Naive thymus-derived CD8-positive, alpha-beta T cell (primary cell): ENCODE results near the gene METTL22. TPM values are rescaled to one million over a fixed set of nuclear protein-coding genes. Genes with fewer than 3 reads are reported as not detected.

Source experiments
- ATAC-seq, 2 donors: fragments of 150-1000 bp; cut with Tn5 transposase in 1 of 2; sonication (Bioruptor Pico), chemical (Tn5 transposase) in 1 of 2; 1 replicate in 1 of 2; 2 replicates in 1 of 2; pipeline ENCODE4 v1.10.0; 2021; ENCODE audit warnings: mild to moderate bottlenecking in 2 of 2, moderate library complexity in 2 of 2
- POLR2A ChIA-PET: fragments of 350-600 bp; sonication (Branson Sonifier 250); formaldehyde crosslinking; loops from one replicate; lab custom pipeline; 2021; ENCODE audit warnings: antibody characterized with exemption; lab: Charles Lee
- DNase-seq, 10 donors: peaks; one replicate each; pipeline versions ENCODE4 v3.0.0 to v3.0.0-alpha.2; 2020 to 2022
- H3K27ac Mint-ChIP-seq, 10 donors: one replicate each; pipeline ENCODE4 v1.8.0; 2020 to 2022; ENCODE audit warnings: mild to moderate bottlenecking in 10 of 10, mixed read lengths in 10 of 10, moderate library complexity in 4 of 10, inconsistent platforms in 1 of 10
- H3K27me3 Mint-ChIP-seq, 5 donors: one replicate each; pipeline ENCODE4 v1.8.0; 2021 to 2022; ENCODE audit warnings: mixed read lengths in 5 of 5
- H3K36me3 Mint-ChIP-seq, 3 donors: one replicate each; pipeline ENCODE4 v1.8.0; 2020 to 2022; ENCODE audit warnings: mixed read lengths in 3 of 3, mild to moderate bottlenecking in 2 of 3, inconsistent platforms in 1 of 3
- H3K4me1 Mint-ChIP-seq, 4 donors: one replicate each; pipeline ENCODE4 v1.8.0; 2021 to 2022; ENCODE audit warnings: mixed read lengths in 4 of 4
- H3K4me3 Mint-ChIP-seq, 10 donors: one replicate each; pipeline ENCODE4 v1.8.0; 2020 to 2022; ENCODE audit warnings: mild to moderate bottlenecking in 10 of 10, mixed read lengths in 10 of 10, moderate library complexity in 6 of 10, inconsistent platforms in 1 of 10
- H3K9me3 Mint-ChIP-seq, 9 donors: one replicate each; pipeline ENCODE4 v1.8.0; 2020 to 2022; ENCODE audit warnings: mixed read lengths in 9 of 9, mild to moderate bottlenecking in 3 of 9, inconsistent platforms in 1 of 9, moderate library complexity in 1 of 9
- polyA plus RNA-seq, 3 donors: library from polyadenylated mRNA; unstranded; fragments of 300-500 nt; fragmentation: Illumina TruSeq; gene quantifications; one replicate each; pipeline ENCODE4 v1.2.3, GENCODE V29; 2021
- total RNA-seq, 8 experiments: library from RNA in 2 of 8; stranded (reverse) in 2 of 8; gene quantifications; one replicate each; pipeline ENCODE4 v1.2.3 and lab custom pipeline; 2021 to 2026

Gene METTL22
- total and polyA plus RNA-seq, 5 experiments from 2014 or later = 6.9 to 52.2 (median 12.7) TPM

DNA sequence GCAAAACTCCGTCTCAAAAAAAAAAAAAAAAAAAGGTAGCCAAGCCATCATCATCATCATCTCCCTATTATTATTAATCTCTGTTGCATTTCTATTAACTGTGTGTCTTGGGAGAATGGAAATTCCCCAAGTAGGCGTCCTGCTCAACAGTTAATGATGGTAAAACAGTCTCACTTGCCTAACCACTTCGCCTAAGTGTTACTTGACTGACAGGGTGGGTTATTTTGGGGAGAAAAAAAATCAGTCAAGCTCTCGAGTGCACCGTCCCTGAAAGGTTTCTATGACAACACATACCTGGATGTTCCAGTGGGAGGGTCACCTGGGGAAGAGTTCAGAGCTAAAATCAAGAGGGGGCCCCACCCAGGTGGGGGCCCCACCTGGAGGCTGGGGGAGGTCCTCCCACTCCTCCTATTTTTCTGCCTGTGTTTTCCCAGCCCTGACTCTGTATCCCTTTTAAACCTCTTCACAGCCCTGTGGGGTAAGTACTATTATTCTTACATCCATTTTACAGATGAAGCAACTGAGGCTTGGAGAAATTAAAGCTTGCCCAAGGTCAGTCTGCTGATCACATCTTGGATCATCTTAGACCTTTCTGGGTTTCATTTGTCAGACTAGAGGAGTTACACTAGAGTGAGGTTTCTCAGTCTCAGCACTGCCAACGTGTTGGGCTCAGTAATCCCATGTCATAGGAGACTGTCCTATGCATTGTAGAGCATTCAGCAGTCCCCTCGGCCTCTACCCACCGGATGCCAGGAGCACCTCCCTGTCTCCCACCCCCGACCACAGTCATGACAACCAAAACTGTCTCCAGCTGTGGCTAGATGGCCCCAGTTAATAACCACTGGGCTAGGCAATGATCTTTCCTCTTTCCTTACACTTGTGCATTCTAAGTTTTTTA, 41.9 kb downstream of the METTL22 start:
- H3K27me3 Mint-ChIP-seq = no peaks in the 10 kb centered on the region
- POLR2A ChIA-PET = no interaction called here
- no peak overlapping the region for H3K27ac Mint-ChIP-seq
- no peak for ATAC-seq
- peaks cover 0 to 47% (median 24%) of the 10 kb centered on the region in 3 donors for H3K36me3 Mint-ChIP-seq
- no peaks in the 10 kb centered on the region for H3K9me3 Mint-ChIP-seq
- no peak for DNase-seq
- no peak overlapping the region for H3K4me3 Mint-ChIP-seq
- H3K4me1 Mint-ChIP-seq = no peaks in the 10 kb centered on the region

DNA sequence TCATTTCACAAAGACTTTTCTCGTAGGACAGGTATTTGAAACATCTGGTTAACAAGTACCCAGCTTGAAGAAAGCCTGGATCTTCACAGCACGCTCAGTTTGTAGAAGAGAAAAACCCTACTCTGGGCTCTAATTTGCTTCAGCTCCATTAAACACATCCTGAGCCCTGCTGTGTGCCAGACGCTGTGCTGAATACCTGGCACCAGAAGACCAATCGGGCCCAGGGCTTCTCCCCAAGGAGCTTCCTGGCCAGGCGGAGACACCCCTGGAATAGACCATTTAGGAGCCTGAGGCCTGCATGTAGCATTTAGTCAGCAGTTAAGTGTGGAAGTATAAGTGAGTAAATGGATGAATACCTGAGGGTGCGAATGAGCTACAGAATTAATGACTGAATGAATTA, 44.0 kb downstream of the METTL22 start:
- POLR2A ChIA-PET = no interaction called here

DNA sequence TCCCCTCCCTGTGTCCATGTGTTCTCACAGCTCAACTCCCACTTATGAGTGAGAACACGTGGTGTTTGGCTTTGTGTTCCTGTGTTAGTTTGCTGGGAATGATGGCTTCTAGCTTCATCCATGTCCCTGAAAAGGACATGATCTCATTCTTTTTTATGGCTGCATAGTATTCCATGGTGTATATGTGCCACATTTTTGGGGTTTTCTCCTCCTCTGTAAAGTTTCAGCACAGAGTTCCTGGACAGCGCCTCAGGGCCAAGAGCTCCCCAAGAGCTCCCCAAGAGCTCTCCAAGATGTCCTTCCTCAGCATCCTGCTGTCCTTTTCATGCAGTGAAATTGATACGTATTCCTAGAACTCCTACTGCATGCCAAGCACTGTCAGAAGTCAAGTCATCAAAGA, 46.0 kb downstream of the METTL22 start:
- H3K27me3 Mint-ChIP-seq = no peaks in the 10 kb centered on the region

More for the DNA sequence above, 44.0 kb downstream of the METTL22 start:
- Mint-ChIP-seq H3K4me1 (no peaks in the 10 kb centered on the region), H3K9me3 (no peaks in the 10 kb centered on the region), H3K27me3 (no peaks in the 10 kb centered on the region), H3K36me3 (peaks cover 0 to 52% (median 21%) of the 10 kb centered on the region in 3 donors), H3K4me3 (no peak overlapping the region), H3K27ac (no peak overlapping the region)
- no peak for DNase-seq
- no peak for ATAC-seq

DNA sequence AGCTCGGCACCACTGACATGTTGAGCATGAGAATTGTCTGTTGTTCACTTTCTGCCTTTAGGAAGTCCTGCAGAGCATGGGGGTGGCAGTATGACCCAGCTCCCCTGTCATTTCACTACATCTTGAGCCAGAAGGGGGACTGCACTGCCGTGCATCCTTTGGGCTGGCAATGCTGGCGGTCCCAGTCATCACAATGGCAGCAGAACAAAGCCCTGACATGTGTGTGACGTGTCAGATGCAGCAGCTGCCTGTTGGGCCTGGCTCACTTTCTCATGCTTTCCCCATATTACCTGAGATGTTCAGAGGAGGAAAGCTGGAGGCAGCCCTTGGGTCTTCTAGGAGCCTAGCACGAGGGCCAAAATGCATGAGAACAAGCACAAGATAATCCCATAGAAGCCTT, 46.6 kb downstream of the METTL22 start:
- ATAC-seq (no peak), DNase-seq (no peak)
- Mint-ChIP-seq H3K27me3 (no peaks in the 10 kb centered on the region), H3K27ac (no peak overlapping the region), H3K36me3 (peaks cover 0 to 46% (median 18%) of the 10 kb centered on the region in 3 donors), H3K4me1 (no peaks in the 10 kb centered on the region), H3K9me3 (no peaks in the 10 kb centered on the region), H3K4me3 (no peak overlapping the region)
- POLR2A ChIA-PET = no interaction called here

More for the DNA sequence above, 46.0 kb downstream of the METTL22 start:
- Mint-ChIP-seq H3K36me3 (peaks cover 0 to 51% (median 18%) of the 10 kb centered on the region in 3 donors), H3K4me3 (no peak overlapping the region), H3K9me3 (no peaks in the 10 kb centered on the region), H3K4me1 (no peaks in the 10 kb centered on the region), H3K27ac (no peak overlapping the region)
- POLR2A ChIA-PET = no interaction called here
- no peak for DNase-seq
- no peak for ATAC-seq

DNA sequence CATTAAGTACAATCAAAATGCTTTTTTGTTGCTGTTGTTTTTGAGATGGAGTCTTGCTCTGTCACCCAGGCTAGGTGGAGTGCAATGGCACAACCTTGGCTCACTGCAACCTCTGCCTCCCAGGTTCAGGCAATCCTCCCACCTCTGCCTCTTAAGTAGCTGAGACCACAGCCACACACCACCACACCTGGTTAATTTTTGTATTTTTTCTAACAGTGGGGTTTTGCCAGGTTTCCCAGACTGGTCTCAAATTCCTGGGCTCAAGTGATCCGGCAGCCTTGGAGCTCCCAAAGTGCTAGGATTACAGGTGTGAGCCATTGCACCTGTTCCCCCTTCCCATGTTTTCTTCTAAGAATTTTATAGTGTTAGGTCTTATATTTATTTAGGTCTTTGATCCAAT, 48.0 kb downstream of the METTL22 start:
- Mint-ChIP-seq H3K4me3 (no peak overlapping the region), H3K27me3 (no peaks in the 10 kb centered on the region), H3K36me3 (peaks cover 0 to 36% (median 18%) of the 10 kb centered on the region in 3 donors), H3K4me1 (peaks cover 0 to 6% (median 4%) of the 10 kb centered on the region in 4 donors), H3K27ac (no peak overlapping the region), H3K9me3 (no peaks in the 10 kb centered on the region)
- POLR2A ChIA-PET = no interaction called here
- no peak for DNase-seq
- no peak for ATAC-seq

DNA sequence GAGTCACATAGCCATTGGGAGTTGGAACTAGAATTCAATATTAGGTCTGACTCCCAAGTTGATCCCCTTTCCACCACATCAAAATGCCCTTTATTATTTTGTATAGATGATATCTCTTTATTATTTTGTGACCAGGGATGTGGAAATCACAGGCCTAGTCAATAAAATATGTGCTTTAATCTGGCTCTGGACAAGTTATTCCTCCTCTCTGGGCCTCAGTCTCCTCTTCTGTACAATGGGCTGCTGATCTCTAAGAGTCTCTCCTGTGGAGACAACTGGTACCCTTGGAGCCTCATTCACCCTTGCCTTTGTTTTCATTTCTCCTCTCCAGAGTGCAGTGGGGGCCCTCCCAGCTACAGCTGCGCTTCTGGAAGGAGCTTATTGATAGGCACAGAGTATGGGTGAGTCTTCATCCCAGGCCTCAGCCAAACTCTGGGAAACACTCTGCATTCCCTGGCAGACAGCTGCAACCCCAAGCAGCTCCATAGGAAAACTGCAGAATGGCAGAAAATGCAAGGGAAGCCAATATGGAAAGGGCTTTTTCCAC, 48.6 kb downstream of the METTL22 start:
- H3K4me3 Mint-ChIP-seq = no peak overlapping the region
- no peaks in the 10 kb centered on the region for H3K9me3 Mint-ChIP-seq
- peaks cover 0 to 31% (median 15%) of the 10 kb centered on the region in 3 donors for H3K36me3 Mint-ChIP-seq
- H3K27me3 Mint-ChIP-seq = no peaks in the 10 kb centered on the region
- no peak overlapping the region for H3K27ac Mint-ChIP-seq
- DNase-seq = no peak
- POLR2A ChIA-PET = no interaction called here
- ATAC-seq = no peak
- peaks cover 2 to 10% (median 8%) of the 10 kb centered on the region in 4 donors for H3K4me1 Mint-ChIP-seq

DNA sequence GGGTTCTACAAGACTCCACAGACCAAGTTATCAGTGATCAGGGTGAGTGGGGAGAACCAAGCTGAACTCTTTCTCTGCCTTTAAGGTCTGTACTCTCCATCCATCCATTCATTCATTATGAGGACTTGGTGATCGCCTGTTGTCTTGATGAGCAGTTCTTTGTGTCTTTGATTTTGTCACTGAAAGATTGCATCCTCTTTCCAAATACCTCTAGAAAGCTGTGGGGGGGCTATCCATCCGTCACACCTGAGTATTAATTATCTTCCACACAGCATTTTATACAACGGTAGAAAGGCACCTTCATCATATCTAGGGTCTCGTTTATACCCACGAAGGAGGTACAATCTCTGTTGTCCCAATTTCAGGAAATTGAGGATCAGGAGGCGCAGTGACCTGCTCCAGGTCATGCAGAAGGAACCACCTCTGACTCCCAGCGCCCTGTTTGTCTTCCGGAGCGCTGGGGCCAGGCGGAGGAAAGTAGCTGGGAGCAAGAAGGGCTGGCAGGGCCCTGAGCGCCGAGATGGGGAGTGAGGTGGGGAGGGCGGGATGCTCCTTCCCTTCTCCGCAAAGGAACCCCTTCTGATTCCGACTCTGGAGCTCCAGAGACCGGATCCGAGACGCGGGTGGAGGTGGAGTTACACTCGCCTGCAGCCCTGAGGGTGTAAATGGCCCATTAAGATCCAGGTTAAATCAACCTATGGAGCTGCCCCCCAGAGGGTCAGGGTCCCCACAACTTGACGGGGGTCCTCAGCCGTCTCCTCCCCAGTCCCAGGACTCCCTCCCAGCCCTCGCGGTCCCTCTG, 52.3 kb downstream of the METTL22 start:
- H3K27ac Mint-ChIP-seq = peak overlapping the region in 5 of 10 donors; percentile 33 to 87 (median 68)
- H3K9me3 Mint-ChIP-seq = peaks cover 0 to 4% (median 0%) of the 10 kb centered on the region in 9 donors
- DNase-seq (peak in 1 of 10 donors; percentile 5), ATAC-seq (peak in 1 of 2 donors; percentile 39)
- no peaks in the 10 kb centered on the region for H3K27me3 Mint-ChIP-seq
- peaks cover 8 to 22% (median 16%) of the 10 kb centered on the region in 4 donors for H3K4me1 Mint-ChIP-seq
- H3K4me3 Mint-ChIP-seq = peak overlapping the region; percentile 80 to 97 (median 87)
- H3K36me3 Mint-ChIP-seq = peaks cover 0 to 7% (median 6%) of the 10 kb centered on the region in 3 donors
- POLR2A ChIA-PET = interaction anchor here (0.7 to 0.9 kb wide), 2 partner anchors 123 to 195 kb away, joined by 3 to 4 read pairs; partner anchors contain the start of genes CARHSP1 and TMEM186

DNA sequence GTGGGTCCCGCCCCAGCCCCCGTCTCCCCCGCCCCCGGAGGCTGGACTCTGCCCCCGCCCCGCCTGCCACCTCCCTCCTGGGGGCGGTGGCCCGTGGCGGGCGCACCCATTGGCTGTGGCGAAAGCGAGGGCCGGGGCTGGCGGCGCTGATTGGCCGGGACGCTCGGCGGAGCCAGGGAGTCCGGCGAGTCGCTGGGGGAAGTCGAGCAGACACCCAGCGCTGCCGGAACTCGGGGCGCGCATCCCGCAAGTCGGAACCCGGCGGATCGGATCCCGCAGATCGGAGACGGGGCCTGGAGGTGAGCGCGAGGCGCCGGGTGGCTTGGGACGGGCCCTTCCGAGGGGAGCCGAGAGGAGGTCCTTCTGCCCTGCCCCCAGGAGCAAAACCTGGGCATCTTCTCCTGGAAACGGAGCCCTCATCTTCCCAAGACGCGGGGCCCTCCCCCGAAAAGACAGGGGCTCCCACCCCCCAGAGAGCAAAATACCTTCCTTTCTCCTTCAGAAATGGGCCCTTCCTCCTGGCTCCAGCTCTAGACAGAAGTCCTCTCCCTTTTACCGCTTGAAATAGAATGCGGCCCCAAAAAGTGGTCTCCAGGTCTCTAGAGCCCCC, 53.0 kb downstream of the METTL22 start, which contains the start of gene ABAT:
TSS of gene ABAT (plus strand) at position 205 of the 610 bp plus-strand sequence. CDS start 61,123 bp downstream, outside the sequence.
- peaks cover 8 to 22% (median 16%) of the 10 kb centered on the region in 4 donors for H3K4me1 Mint-ChIP-seq
- no peaks in the 10 kb centered on the region for H3K27me3 Mint-ChIP-seq
- ATAC-seq (peak; percentile 98 to 99), DNase-seq (peak; percentile 81 to 91 (median 88))
- H3K27ac Mint-ChIP-seq = peak within 1 kb of the TSS; percentile 65 to 94 (median 80)
- peak within 1 kb of the TSS; percentile 80 to 97 (median 90) for H3K4me3 Mint-ChIP-seq
- POLR2A ChIA-PET = interaction anchor here (0.7 to 0.9 kb wide), 2 partner anchors 123 to 194 kb away, joined by 3 to 4 read pairs; partner anchors contain the start of genes CARHSP1 and TMEM186
- peaks cover 4 to 9% (median 4%) of the 10 kb centered on the region in 3 donors for H3K36me3 Mint-ChIP-seq
- H3K9me3 Mint-ChIP-seq = peaks cover 0 to 7% (median 0%) of the 10 kb centered on the region in 9 donors

DNA sequence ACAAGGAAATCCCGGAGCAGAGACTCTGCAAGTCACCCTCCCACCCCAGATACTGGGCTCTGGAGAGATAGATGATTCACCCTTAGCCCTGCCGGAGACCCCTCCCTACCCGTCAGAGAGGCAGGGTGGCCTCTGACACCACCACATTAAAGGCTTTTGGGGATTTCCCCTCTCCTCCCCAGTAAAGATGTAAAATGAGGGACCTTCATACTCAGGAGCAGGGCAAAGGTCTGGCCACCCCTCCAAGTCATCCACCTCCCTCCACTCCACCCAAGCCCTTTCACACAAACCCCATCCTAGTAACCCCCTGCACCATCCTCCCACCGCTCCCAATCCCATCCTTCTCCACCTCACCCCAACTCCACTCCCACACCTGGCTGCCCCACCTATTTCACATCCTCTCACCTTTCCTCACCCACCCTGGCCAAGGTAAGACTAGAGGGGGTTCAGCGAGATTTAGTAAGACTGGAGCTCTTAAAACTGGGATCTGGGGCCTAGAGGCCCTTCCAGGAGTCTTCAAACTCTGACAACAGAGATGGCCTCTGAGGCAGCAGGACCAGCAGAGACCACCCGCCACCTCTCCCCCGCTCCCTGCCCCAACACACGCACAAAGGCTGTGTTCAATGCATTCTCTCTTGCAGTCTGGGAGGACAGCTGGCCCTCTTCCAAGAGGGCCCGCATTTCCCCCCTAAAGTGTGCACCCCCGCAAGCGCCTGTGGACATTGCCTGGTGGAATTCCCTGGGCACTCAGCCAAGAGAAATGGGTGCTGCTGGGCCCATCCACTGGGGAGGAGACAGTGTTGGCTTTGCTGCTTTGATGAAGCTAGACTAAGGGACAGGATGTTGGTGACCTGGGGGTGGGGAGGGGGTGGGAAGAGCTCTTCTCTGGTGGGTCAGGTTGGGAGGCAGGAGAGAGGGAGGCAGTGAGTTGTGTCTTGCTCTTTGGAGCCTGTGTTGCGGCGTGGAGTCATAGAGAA, 54.0 kb downstream of the METTL22 start:
- H3K9me3 Mint-ChIP-seq = peaks cover 0 to 14% (median 2%) of the 10 kb centered on the region in 9 donors
- H3K27ac Mint-ChIP-seq = peak overlapping the region; percentile 64 to 94 (median 76)
- H3K4me1 Mint-ChIP-seq = peaks cover 8 to 22% (median 16%) of the 10 kb centered on the region in 4 donors
- ATAC-seq = peak; percentile 26
- POLR2A ChIA-PET = interaction anchor here (0.6 kb wide), 1 partner anchor 412 kb away, joined by 5 read pairs; no protein-coding TSS in a partner anchor
- H3K27me3 Mint-ChIP-seq = no peaks in the 10 kb centered on the region
- peak in 8 of 10 donors; percentile 5 to 47 (median 20) for DNase-seq
- H3K36me3 Mint-ChIP-seq = peaks cover 4 to 15% (median 11%) of the 10 kb centered on the region in 3 donors
- H3K4me3 Mint-ChIP-seq = peak overlapping the region; percentile 80 to 97 (median 90)

DNA sequence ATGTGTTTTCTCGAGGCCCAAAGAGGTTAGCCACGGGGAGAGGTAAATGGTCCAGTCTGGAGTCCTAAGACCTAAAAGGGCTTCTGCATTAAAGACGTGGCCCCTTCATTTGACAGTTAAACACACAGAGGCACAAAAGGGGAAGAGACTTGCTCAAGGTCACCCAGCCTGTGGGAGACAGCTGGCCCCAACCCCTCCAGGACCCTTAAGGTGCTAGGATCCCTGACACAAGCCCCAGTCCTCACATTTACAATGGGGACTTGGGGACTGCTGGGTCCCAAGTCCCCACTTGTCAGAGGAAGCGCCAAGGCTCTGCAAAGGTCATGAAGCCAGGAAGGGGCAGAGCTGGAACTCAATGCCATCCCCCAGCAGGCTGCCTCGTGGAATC, 54.7 kb downstream of the METTL22 start:
- Mint-ChIP-seq H3K4me1 (peaks cover 8 to 22% (median 16%) of the 10 kb centered on the region in 4 donors), H3K9me3 (peaks cover 0 to 14% (median 2%) of the 10 kb centered on the region in 9 donors), H3K36me3 (peaks cover 4 to 15% (median 11%) of the 10 kb centered on the region in 3 donors), H3K27me3 (no peaks in the 10 kb centered on the region), H3K27ac (peak overlapping the region in 3 of 10 donors; percentile 53 to 94 (median 76)), H3K4me3 (peak overlapping the region in 9 of 10 donors; percentile 70 to 97 (median 90))
- DNase-seq (no peak), ATAC-seq (no peak)
- POLR2A ChIA-PET = no interaction called here
